ENCODE measurements around the gene PDZRN3.

Gene PDZRN3

GRCh38 chr3:73624017-73624820, 522 bp downstream of the PDZRN3 start:
- DNase-seq (ENCODE audit: extremely low spot score, insufficient read length, low read depth) (no peak), FAIRE-seq (no peak)

- no peak for FAIRE-seq
- no peak for DNase-seq (ENCODE audit: extremely low spot score, insufficient read length, low read depth)
Observed at GRCh38 chr3:73623346-73623745, 1.4 kb downstream of the PDZRN3 start.

GRCh38 chr3:73622091-73622805, 2.5 kb downstream of the PDZRN3 start:
- no peak for DNase-seq (ENCODE audit: extremely low spot score, insufficient read length, low read depth)

GRCh38 chr3:73621388-73621787, 3.4 kb downstream of the PDZRN3 start:
- FAIRE-seq (no peak), DNase-seq (ENCODE audit: extremely low spot score, insufficient read length, low read depth) (no peak)

More at GRCh38 chr3:73622091-73622805, 2.5 kb downstream of the PDZRN3 start:
- FAIRE-seq, result no peak

GRCh38 chr3:73618461-73618860, 6.3 kb downstream of the PDZRN3 start:
- no peak for DNase-seq (ENCODE audit: extremely low spot score, insufficient read length, low read depth)
- no peak for FAIRE-seq

GRCh38 chr3:73616056-73616455, 8.7 kb downstream of the PDZRN3 start:
- FAIRE-seq (no peak), DNase-seq (ENCODE audit: extremely low spot score, insufficient read length, low read depth) (no peak)

- DNase-seq (ENCODE audit: extremely low spot score, insufficient read length, low read depth) (no peak), FAIRE-seq (no peak)
Observed at GRCh38 chr3:73614419-73614818, 10.3 kb downstream of the PDZRN3 start.

- FAIRE-seq (no peak), DNase-seq (ENCODE audit: extremely low spot score, insufficient read length, low read depth) (no peak)
Observed at GRCh38 chr3:73611176-73611575, 13.6 kb downstream of the PDZRN3 start.

- FAIRE-seq (no peak), DNase-seq (ENCODE audit: extremely low spot score, insufficient read length, low read depth) (no peak)
Observed at GRCh38 chr3:73610493-73610892, 14.2 kb downstream of the PDZRN3 start.

GRCh38 chr3:73609655-73610054, 15.1 kb downstream of the PDZRN3 start:
- FAIRE-seq, result no peak
- no peak for DNase-seq (ENCODE audit: extremely low spot score, insufficient read length, low read depth)

- DNase-seq (ENCODE audit: extremely low spot score, insufficient read length, low read depth) (no peak), FAIRE-seq (no peak)
Observed at GRCh38 chr3:73609315-73609641, 15.5 kb downstream of the PDZRN3 start.

- DNase-seq (ENCODE audit: extremely low spot score, insufficient read length, low read depth) (no peak), FAIRE-seq (no peak)
Observed at GRCh38 chr3:73608456-73609314, 16.1 kb downstream of the PDZRN3 start.

- no peak for FAIRE-seq
- no peak for DNase-seq (ENCODE audit: extremely low spot score, insufficient read length, low read depth)
Observed at GRCh38 chr3:73605861-73606260, 18.9 kb downstream of the PDZRN3 start.

- no peak for DNase-seq (ENCODE audit: extremely low spot score, insufficient read length, low read depth)
- FAIRE-seq, result no peak
Observed at GRCh38 chr3:73605412-73605811, 19.3 kb downstream of the PDZRN3 start.

- no peak for DNase-seq (ENCODE audit: extremely low spot score, insufficient read length, low read depth)
Observed at GRCh38 chr3:73604451-73604850, 20.3 kb downstream of the PDZRN3 start.

GRCh38 chr3:73603762-73604171, 21.0 kb downstream of the PDZRN3 start:
- DNase-seq (ENCODE audit: extremely low spot score, insufficient read length, low read depth) (no peak), FAIRE-seq (no peak)

More at GRCh38 chr3:73604451-73604850, 20.3 kb downstream of the PDZRN3 start:
- FAIRE-seq, result no peak

GRCh38 chr3:73602170-73602569, 22.6 kb downstream of the PDZRN3 start:
- FAIRE-seq (no peak), DNase-seq (ENCODE audit: extremely low spot score, insufficient read length, low read depth) (no peak)

GRCh38 chr3:73601481-73601880, 23.3 kb downstream of the PDZRN3 start:
- FAIRE-seq, result no peak

GRCh38 chr3:73601011-73601410, 23.7 kb downstream of the PDZRN3 start:
- no peak for DNase-seq (ENCODE audit: extremely low spot score, insufficient read length, low read depth)
- no peak for FAIRE-seq

More at GRCh38 chr3:73601481-73601880, 23.3 kb downstream of the PDZRN3 start:
- no peak for DNase-seq (ENCODE audit: extremely low spot score, insufficient read length, low read depth)

- no peak for FAIRE-seq
- no peak for DNase-seq (ENCODE audit: extremely low spot score, insufficient read length, low read depth)
Observed at GRCh38 chr3:73600293-73600938, 24.3 kb downstream of the PDZRN3 start.
